ENCODE results near the gene CCDC57. TPM values are rescaled to one million over a fixed set of nuclear protein-coding genes. Genes with fewer than 3 reads are reported as not detected.

Gene CCDC57
- total RNA-seq, 2 experiments from 2014 or later = 40.7 to 43.9 TPM

- H3K4me1 Mint-ChIP-seq (ENCODE audit: low read depth) = peaks cover 16% of the 10 kb centered on the region
- no peaks in the 10 kb centered on the region for H3K27me3 Mint-ChIP-seq (ENCODE audit: low read depth)
- H3K9me3 Mint-ChIP-seq = no peaks in the 10 kb centered on the region
- DNase-seq = no peak
- H3K27ac Mint-ChIP-seq = no peak overlapping the region
- H3K4me3 Mint-ChIP-seq = no peak overlapping the region
- intact Hi-C loops (cut with micrococcal nuclease) = no loop called here
- peaks cover 3% of the 10 kb centered on the region for H3K36me3 Mint-ChIP-seq (ENCODE audit: low read depth)
- CTCF ChIA-PET = no interaction called here
These were observed 99.7 kb downstream of the CCDC57 start for GRCh38 chr17:82112914-82113311.

DNA sequence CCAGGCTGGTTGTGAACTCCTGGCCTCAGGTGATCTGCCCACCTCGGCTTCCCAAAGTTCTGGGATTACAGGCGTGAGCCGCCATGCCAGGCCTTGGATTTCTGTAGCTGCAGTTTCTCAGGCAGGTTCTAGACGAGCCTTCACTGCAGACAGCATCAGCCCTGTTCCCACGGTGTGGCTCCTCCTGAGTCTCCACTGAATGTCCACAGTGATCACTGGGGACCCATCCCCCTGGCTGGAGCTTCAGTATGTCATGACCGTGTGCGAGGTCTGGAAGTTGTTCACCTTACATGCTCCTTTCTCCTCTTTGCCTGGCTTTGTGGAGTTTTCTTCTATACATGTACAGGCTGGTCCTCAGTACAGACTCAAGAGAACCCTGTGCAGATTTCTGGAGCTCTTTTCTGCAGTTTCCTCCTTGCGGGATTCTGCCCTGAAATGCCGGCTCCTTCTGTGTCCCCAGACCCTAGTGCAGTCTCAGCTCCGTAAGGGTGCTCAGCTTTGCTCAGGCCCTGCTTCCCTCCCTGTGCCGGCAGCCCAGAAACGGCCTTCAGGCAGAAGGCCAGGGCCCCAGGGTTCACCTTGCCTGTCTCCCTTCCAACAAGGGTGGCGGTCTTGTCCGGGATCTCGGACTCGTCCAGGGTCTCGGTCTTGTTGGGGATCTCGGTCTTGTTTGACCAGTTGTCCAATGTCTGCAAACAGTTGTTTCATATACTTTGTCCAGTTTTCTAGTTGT is 100.3 kb downstream of the CCDC57 start:
- intact Hi-C loops (cut with micrococcal nuclease) = no loop called here
- H3K36me3 Mint-ChIP-seq (ENCODE audit: low read depth) = peaks cover 3% of the 10 kb centered on the region
- CTCF ChIA-PET = interaction anchor here (1.1 kb wide), 1 partner anchor 9 kb away, joined by 4 read pairs; no protein-coding TSS in a partner anchor
- H3K27ac Mint-ChIP-seq = peak overlapping the region; percentile 26
- no peak overlapping the region for H3K4me3 Mint-ChIP-seq
- H3K27me3 Mint-ChIP-seq (ENCODE audit: low read depth) = no peaks in the 10 kb centered on the region
- no peak for DNase-seq
- H3K9me3 Mint-ChIP-seq = no peaks in the 10 kb centered on the region
- H3K4me1 Mint-ChIP-seq (ENCODE audit: low read depth) = peaks cover 19% of the 10 kb centered on the region

GRCh38 chr17:82110298-82110697 is 102.3 kb downstream of the CCDC57 start:
- CTCF ChIA-PET = interaction anchor here (1.1 kb wide), 1 partner anchor 12 kb away, joined by 3 read pairs; no protein-coding TSS in a partner anchor
- Mint-ChIP-seq H3K36me3 (ENCODE audit: low read depth) (peaks cover 3% of the 10 kb centered on the region), H3K4me1 (ENCODE audit: low read depth) (peaks cover 34% of the 10 kb centered on the region), H3K27me3 (ENCODE audit: low read depth) (no peaks in the 10 kb centered on the region), H3K4me3 (no peak overlapping the region), H3K27ac (peak overlapping the region; percentile 78), H3K9me3 (no peaks in the 10 kb centered on the region)
- intact Hi-C loops (cut with micrococcal nuclease) = loop anchor here (1.0 kb wide), 3 partner anchors 10 to 16 kb away; partner anchors contain the start of gene FASN
- peak; percentile 59 for DNase-seq

GRCh38 chr17:82108961-82109475 is 103.6 kb downstream of the CCDC57 start:
- no peaks in the 10 kb centered on the region for H3K9me3 Mint-ChIP-seq
- H3K36me3 Mint-ChIP-seq (ENCODE audit: low read depth) = peaks cover 5% of the 10 kb centered on the region
- H3K4me3 Mint-ChIP-seq = no peak overlapping the region
- H3K27me3 Mint-ChIP-seq (ENCODE audit: low read depth) = no peaks in the 10 kb centered on the region
- CTCF ChIA-PET = interaction anchor here (1.3 kb wide), 1 partner anchor 9 kb away, joined by 3 read pairs; no protein-coding TSS in a partner anchor
- intact Hi-C loops (cut with micrococcal nuclease) = no loop called here
- DNase-seq = no peak
- peaks cover 37% of the 10 kb centered on the region for H3K4me1 Mint-ChIP-seq (ENCODE audit: low read depth)
- H3K27ac Mint-ChIP-seq = no peak overlapping the region

DNA sequence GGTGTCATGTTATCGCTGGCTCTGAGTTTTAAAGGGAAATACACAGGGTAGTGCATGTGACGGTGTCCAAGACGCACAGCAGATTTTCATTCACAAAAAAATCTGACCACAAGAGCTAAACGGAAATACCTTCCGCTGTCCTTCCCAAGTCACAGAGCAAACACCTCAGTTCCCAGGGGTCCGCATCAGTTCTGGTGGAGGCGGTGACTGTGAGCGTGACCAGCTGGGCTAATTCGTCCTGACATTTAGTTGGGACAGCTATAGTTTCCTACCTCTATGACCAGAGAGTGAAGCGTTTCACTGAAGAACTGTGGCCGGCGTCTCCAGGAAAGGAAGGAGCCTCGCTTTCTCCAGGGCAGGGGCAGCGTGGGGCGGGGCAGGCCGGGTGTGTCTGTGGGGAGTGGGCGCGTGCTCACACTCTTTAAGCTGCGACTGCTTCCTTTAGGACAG is 104.1 kb downstream of the CCDC57 start:
- H3K36me3 Mint-ChIP-seq (ENCODE audit: low read depth) = peaks cover 5% of the 10 kb centered on the region
- H3K9me3 Mint-ChIP-seq = no peaks in the 10 kb centered on the region
- peaks cover 37% of the 10 kb centered on the region for H3K4me1 Mint-ChIP-seq (ENCODE audit: low read depth)
- intact Hi-C loops (cut with micrococcal nuclease) = no loop called here
- H3K27ac Mint-ChIP-seq = peak overlapping the region; percentile 41
- no peak for DNase-seq
- H3K4me3 Mint-ChIP-seq = no peak overlapping the region
- CTCF ChIA-PET = interaction anchor here (1.3 kb wide), 1 partner anchor 8 kb away, joined by 3 read pairs; no protein-coding TSS in a partner anchor
- no peaks in the 10 kb centered on the region for H3K27me3 Mint-ChIP-seq (ENCODE audit: low read depth)

- H3K9me3 Mint-ChIP-seq = no peaks in the 10 kb centered on the region
- intact Hi-C loops (cut with micrococcal nuclease) = no loop called here
- no peaks in the 10 kb centered on the region for H3K27me3 Mint-ChIP-seq (ENCODE audit: low read depth)
- H3K4me1 Mint-ChIP-seq (ENCODE audit: low read depth) = peaks cover 37% of the 10 kb centered on the region
- H3K27ac Mint-ChIP-seq = peak overlapping the region; percentile 97
- no peak for DNase-seq
- H3K36me3 Mint-ChIP-seq (ENCODE audit: low read depth) = peaks cover 5% of the 10 kb centered on the region
- CTCF ChIA-PET = interaction anchor here (3.3 kb wide), 1 partner anchor 78 kb away, joined by 13 read pairs; no protein-coding TSS in a partner anchor
- no peak overlapping the region for H3K4me3 Mint-ChIP-seq
These were observed 104.6 kb downstream of the CCDC57 start for GRCh38 chr17:82108038-82108437.

DNA sequence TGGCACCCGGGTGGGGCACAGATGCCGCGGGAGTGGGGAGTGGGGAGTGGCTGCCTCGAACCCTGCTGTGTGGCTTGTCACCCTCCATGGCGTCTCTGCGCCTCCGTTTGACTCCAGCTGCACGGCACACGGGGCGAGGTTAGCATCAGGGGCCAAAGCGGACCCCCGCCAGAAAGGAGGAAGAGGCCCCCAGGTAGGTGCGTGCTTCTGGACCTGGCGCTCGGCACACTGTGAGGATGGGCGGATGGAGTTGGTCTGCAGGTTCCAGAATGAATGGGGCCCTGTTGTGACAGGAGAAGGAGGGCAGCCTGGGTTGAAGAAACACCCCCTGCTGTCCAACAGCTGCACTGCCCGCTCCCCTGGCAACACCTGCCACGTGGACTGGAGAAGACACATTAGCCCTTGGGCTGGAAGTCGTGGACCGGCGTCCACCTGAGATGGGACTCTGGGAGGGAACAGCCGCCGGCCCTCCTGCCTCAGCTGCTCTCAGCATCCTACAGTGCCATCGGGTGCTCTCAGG is 105.2 kb downstream of the CCDC57 start:
- H3K27me3 Mint-ChIP-seq (ENCODE audit: low read depth) = no peaks in the 10 kb centered on the region
- peaks cover 5% of the 10 kb centered on the region for H3K36me3 Mint-ChIP-seq (ENCODE audit: low read depth)
- peak overlapping the region; percentile 80 for H3K4me3 Mint-ChIP-seq
- peaks cover 37% of the 10 kb centered on the region for H3K4me1 Mint-ChIP-seq (ENCODE audit: low read depth)
- CTCF ChIA-PET = interaction anchor here (1.7 to 3.3 kb wide), 3 partner anchors 13 to 77 kb away, joined by 5 to 13 read pairs (median 11); no protein-coding TSS in a partner anchor
- peak overlapping the region; percentile 97 for H3K27ac Mint-ChIP-seq
- no peaks in the 10 kb centered on the region for H3K9me3 Mint-ChIP-seq
- intact Hi-C loops (cut with micrococcal nuclease) = no loop called here
- peak; percentile 29 for DNase-seq

DNA sequence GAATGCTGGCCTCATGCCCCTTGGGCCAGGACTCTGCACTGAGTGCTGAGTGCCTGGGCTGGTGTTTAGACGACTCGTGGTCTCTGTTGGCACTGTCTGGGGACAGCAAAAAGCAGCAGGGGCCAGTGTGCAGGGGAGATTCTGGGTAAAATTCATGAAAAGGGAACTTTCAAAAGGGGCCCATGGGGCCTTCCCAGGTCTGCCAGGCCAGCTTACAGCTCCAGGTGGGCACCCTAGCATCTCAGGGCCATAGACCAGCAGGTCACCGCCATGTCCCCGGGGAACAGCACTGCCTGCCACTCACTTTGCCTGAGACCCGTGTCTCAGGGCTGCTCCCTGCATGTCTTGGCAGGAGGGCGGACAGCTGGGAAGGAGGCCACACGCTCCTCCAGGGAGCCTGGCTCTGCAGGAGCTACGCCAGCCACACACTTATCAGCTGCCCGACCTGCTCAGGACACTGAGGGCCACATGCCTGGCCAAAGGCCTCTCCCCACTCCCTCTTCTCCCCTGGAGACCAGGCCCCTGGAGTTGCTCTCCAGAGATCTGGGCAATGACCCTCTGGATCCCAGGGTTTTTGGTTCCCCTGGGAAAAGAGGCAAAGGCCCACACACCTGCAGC is 105.8 kb downstream of the CCDC57 start:
- DNase-seq = no peak
- H3K9me3 Mint-ChIP-seq = no peaks in the 10 kb centered on the region
- intact Hi-C loops (cut with micrococcal nuclease) = loop anchor here (1.0 kb wide), 1 partner anchor 8 kb away; the partner anchor contains the start of gene FASN

DNA sequence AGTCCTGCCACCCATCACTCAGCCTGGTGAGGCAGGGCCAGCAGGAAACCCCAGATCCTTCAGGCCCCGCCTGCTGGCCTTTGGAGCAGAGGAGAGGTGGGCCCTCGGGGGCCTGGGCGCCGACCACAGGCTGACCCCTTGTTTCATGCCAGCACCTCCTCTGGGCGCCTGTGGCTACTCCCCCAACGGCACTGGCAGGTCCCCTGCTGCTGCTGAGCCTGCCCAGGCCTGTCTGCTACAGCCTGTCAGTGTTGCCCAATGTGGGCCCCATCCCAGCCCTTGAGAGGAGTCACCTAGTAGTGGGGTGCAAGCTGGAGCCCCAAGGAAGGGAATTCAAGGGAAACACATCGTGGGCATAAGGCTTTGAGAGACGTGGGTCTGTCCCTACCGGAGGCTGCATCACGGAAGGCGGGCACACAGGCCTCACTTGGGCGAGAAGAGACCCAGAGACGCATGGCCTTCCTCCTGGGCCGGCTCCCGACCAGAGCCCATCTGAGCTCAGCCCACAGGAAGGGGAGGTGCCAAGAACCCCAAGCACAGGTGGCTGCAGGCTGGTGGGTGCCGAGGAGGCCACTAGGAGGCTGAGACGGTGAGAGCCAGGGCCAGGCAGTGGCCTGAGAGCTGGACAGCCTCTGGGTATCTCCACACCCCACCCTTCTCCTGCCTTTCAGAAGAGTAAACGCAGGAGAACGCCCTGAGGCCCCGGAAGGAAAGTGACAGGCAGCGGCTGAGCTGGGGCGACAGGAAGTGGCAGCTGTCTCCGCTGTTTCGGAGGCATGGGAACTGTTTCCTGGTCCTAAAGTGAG is 106.6 kb downstream of the CCDC57 start:
- no peaks in the 10 kb centered on the region for H3K9me3 Mint-ChIP-seq
- intact Hi-C loops (cut with micrococcal nuclease) = loop anchor here (1.0 kb wide), 1 partner anchor 8 kb away; the partner anchor contains the start of gene FASN
- CTCF ChIA-PET = interaction anchor here (0.9 to 3.3 kb wide), 6 partner anchors 14 to 76 kb away, joined by 3 to 13 read pairs (median 4); partner anchors contain the start of gene DCXR
- peaks cover 36% of the 10 kb centered on the region for H3K4me1 Mint-ChIP-seq (ENCODE audit: low read depth)
- H3K27me3 Mint-ChIP-seq (ENCODE audit: low read depth) = no peaks in the 10 kb centered on the region
- H3K4me3 Mint-ChIP-seq = peak overlapping the region; percentile 80
- peak; percentile 72 for DNase-seq
- H3K27ac Mint-ChIP-seq = peak overlapping the region; percentile 97
- peaks cover 4% of the 10 kb centered on the region for H3K36me3 Mint-ChIP-seq (ENCODE audit: low read depth)

More for the DNA sequence above, 105.8 kb downstream of the CCDC57 start:
- CTCF ChIA-PET = interaction anchor here (1.2 to 3.3 kb wide), 5 partner anchors 14 to 77 kb away, joined by 3 to 13 read pairs (median 5); partner anchors contain the start of gene DCXR
- H3K36me3 Mint-ChIP-seq (ENCODE audit: low read depth) = peaks cover 5% of the 10 kb centered on the region
- H3K27ac Mint-ChIP-seq = peak overlapping the region; percentile 97
- H3K4me3 Mint-ChIP-seq = peak overlapping the region; percentile 80
- no peaks in the 10 kb centered on the region for H3K27me3 Mint-ChIP-seq (ENCODE audit: low read depth)
- peaks cover 37% of the 10 kb centered on the region for H3K4me1 Mint-ChIP-seq (ENCODE audit: low read depth)

DNA sequence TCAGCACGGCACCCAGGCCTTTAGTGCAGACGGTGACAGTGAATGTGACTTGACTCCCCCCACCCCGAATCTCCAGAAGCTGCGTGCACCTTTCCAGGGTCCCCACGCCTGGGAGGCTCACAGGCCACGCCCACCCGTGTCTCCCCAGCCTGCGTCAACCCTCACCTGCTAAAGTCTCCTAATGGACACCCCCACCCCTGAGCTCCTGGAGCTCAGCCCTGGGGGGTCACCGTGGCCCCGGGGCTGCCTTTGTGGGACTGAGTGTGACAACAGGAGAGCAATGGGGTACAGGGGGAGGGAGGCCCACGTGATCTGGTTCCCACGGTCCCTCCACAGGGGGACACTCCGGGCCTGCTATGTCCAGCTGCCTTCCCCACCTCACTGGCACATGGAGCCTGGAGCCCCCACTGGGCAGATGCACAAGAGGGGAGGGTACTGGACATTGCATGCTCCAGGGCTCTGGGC is 107.2 kb downstream of the CCDC57 start:
- intact Hi-C loops (cut with micrococcal nuclease) = no loop called here
- Mint-ChIP-seq H3K27ac (peak overlapping the region; percentile 97), H3K36me3 (ENCODE audit: low read depth) (peaks cover 4% of the 10 kb centered on the region), H3K4me3 (peak overlapping the region; percentile 80), H3K9me3 (no peaks in the 10 kb centered on the region), H3K27me3 (ENCODE audit: low read depth) (no peaks in the 10 kb centered on the region), H3K4me1 (ENCODE audit: low read depth) (peaks cover 34% of the 10 kb centered on the region)
- CTCF ChIA-PET = interaction anchor here (0.9 to 3.3 kb wide), 6 partner anchors 15 to 75 kb away, joined by 3 to 13 read pairs (median 4); partner anchors contain the start of gene DCXR
- DNase-seq = no peak

DNA sequence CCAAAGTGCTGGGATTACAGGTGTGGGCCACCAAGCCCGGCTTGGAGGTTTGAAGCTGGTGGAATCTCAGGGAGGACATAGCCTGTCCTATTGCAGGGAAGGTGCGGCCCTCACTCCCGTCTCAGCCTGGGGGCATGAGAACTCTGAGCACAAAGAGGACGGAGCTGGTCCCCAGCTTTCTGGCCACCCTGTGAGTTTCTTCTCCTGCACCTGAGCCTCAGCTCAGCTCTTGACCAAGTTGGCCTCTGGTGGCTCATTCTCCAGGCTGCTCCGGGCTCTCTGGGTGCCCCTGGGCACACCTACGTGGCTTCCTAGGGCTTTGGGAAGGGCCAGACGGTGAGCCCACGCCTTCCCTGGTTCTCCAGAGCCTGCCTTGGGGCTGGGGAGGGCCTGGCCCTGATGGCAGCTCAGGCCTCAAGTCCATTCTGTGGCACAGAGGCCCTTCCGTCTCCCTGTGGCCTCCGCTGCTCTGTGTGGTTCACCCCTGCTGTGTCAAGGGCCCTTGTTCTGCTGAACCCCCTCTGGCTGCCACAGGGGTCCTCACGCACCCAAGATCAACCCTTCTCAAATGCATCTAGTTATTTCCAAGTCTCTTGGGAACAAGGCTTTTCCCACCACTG is 107.7 kb downstream of the CCDC57 start:
- Mint-ChIP-seq H3K27me3 (ENCODE audit: low read depth) (no peaks in the 10 kb centered on the region), H3K4me1 (ENCODE audit: low read depth) (peaks cover 33% of the 10 kb centered on the region), H3K36me3 (ENCODE audit: low read depth) (peaks cover 5% of the 10 kb centered on the region), H3K9me3 (no peaks in the 10 kb centered on the region), H3K4me3 (peak overlapping the region; percentile 80), H3K27ac (peak overlapping the region; percentile 97)
- CTCF ChIA-PET = interaction anchor here (3.3 kb wide), 1 partner anchor 75 kb away, joined by 13 read pairs; no protein-coding TSS in a partner anchor
- DNase-seq = no peak
- intact Hi-C loops (cut with micrococcal nuclease) = no loop called here
